HG02870 (cell line): ENCODE data around the gene PCED1B.
A peak's percentile ranks its signal among the peaks of the same experiment; 100 is the strongest.
"Not testable (repeated sequence)": the region's sequence is repeated elsewhere in the genome, so short reads cannot be mapped to it uniquely, and the experiment has no call there.

Experiments
- ATAC-seq: cut with Tn5 transposase; IDR thresholded peaks from one replicate; pipeline ENCODE4 v1.9.1; 2021; ENCODE audit warnings: mild to moderate bottlenecking, moderate library complexity; ENCODE audit not compliant: unreplicated experiment

PCED1B gene

GRCh38 chr12:47160316-47161244 is 81.2 kb downstream of the PCED1B start:
- ATAC-seq = no peak

GRCh38 chr12:47164116-47164515 is 84.7 kb downstream of the PCED1B start:
- ATAC-seq = no peak

- no peak for ATAC-seq
Observed at GRCh38 chr12:47164724-47165439, 85.5 kb downstream of the PCED1B start.

- ATAC-seq = no peak
Observed at GRCh38 chr12:47165934-47166333, 86.5 kb downstream of the PCED1B start.

- ATAC-seq = no peak
Observed at GRCh38 chr12:47166365-47166764, 86.9 kb downstream of the PCED1B start.

GRCh38 chr12:47170281-47170680 is 90.9 kb downstream of the PCED1B start:
- not testable (repeated sequence) for ATAC-seq

GRCh38 chr12:47178014-47178413 is 98.6 kb downstream of the PCED1B start:
- no peak for ATAC-seq

- ATAC-seq = peak; percentile 82
Observed at GRCh38 chr12:47182164-47182938, 102.9 kb downstream of the PCED1B start.

GRCh38 chr12:47184229-47184628 is 104.8 kb downstream of the PCED1B start:
- no peak for ATAC-seq

- ATAC-seq = no peak
Observed at GRCh38 chr12:47184813-47185212, 105.4 kb downstream of the PCED1B start.

- no peak for ATAC-seq
Observed at GRCh38 chr12:47186246-47186645, 106.8 kb downstream of the PCED1B start.

- ATAC-seq = no peak
Observed at GRCh38 chr12:47188576-47189441, 109.4 kb downstream of the PCED1B start.

GRCh38 chr12:47189728-47190127 is 110.3 kb downstream of the PCED1B start:
- ATAC-seq = no peak

- no peak for ATAC-seq
Observed at GRCh38 chr12:47190271-47190750, 110.9 kb downstream of the PCED1B start.

- ATAC-seq = no peak
Observed at GRCh38 chr12:47190905-47191304, 111.5 kb downstream of the PCED1B start.

- no peak for ATAC-seq
Observed at GRCh38 chr12:47192051-47192450, 112.6 kb downstream of the PCED1B start.

GRCh38 chr12:47193066-47193465 is 113.6 kb downstream of the PCED1B start:
- no peak for ATAC-seq

GRCh38 chr12:47194501-47194900 is 115.1 kb downstream of the PCED1B start:
- no peak for ATAC-seq

GRCh38 chr12:47200446-47200845 is 121.0 kb downstream of the PCED1B start:
- ATAC-seq = no peak

GRCh38 chr12:47201190-47201589 is 121.8 kb downstream of the PCED1B start:
- ATAC-seq = not testable (repeated sequence)
